GM21529 (cell line): ENCODE measurements around the gene SLC22A7.
"Not testable (repeated sequence)": the region's sequence is repeated elsewhere in the genome, so short reads cannot be mapped to it uniquely, and the experiment has no call there.

ENCODE experiments used
- ATAC-seq: cut with Tn5 transposase; IDR thresholded peaks from one replicate; pipeline ENCODE4 v1.9.1; 2021; ENCODE audit not compliant: unreplicated experiment

SLC22A7 gene

DNA sequence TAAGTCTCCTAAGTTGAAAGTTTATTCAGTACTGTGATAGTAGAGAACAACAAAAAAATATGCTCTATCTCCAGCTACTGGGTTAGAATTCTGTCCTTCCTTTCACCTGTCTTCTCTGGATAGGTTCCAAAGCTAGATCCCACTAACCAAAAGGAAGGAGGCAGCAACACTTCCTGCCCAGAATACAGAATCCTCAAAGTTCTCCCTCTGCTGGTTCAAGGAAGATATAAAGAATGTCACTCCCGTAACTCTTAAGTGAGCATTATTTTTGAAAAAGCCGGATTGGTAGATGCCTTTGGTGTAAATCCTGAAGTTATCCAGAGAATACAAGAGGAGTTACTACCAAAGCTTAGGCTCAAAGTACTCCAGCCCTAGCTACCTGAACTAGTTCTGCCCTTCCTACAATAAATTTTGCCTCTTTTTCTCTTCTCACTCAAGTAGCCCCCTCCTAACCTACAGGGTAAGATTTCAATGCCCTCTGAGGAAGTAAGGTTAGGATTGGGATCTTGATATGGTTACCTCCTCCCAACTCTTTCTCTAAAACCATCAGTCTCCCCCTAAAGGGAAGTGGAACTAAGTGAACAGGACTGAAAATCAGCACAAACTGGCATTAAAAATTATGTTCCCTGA is 36.5 kb downstream of the SLC22A7 start:
- ATAC-seq = no peak

DNA sequence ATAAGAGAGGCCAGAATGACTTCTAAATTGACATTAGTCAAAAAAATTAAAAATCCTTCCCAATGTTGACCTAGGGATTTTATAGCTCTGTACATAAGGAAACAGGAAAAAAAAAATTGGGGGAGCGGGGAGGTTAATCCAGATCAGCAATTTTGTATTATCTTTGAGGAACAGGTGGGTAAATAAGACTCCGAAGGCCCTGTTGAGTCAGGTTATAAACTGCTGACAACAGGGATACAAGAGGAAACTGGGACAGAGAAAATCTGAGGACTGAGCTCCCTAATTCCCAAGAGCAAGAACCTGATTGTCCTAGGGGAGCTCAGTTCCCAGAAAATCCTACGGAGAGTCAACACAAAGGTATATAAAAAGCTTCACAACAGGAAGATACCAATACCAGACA is 37.4 kb downstream of the SLC22A7 start:
- ATAC-seq = no peak

DNA sequence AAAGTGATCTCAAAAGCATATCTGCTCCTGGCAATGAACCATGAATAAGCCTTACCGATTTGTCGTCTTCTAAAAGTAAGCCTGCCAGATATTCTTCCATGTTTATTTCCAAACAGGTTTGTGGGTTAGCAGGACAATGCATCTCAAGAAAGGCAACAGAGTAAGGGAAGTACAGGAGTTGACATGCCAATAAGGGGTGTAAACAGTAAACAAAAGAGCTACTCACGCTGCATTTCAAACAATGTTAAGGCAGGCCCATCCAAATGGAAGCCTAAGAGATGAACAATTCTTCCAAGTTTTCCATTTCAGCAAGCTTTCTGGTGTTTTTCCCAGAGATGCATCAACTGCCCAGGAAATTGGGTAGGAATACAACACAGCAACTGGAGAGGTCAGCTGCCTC is 38.3 kb downstream of the SLC22A7 start:
- ATAC-seq = no peak

DNA sequence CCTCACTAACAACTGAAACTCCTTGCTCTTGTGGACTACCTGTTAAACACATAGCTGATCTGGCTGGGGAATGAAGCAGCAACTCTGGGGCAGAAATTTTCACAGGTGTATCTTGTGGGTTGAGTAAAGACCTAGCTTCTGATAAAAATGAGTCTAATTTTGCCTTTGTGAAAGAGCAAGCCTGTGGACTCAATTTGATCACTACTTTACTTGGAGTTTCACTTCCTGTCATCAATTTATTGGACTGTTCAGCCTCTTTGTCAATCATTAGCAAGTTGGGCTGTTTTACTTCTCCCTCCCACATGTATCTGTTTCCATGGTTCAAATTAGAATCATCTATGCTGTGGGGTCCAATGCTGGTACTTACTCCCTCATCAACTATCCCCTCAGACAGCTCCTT is 40.2 kb downstream of the SLC22A7 start:
- ATAC-seq = peak; percentile 55

DNA sequence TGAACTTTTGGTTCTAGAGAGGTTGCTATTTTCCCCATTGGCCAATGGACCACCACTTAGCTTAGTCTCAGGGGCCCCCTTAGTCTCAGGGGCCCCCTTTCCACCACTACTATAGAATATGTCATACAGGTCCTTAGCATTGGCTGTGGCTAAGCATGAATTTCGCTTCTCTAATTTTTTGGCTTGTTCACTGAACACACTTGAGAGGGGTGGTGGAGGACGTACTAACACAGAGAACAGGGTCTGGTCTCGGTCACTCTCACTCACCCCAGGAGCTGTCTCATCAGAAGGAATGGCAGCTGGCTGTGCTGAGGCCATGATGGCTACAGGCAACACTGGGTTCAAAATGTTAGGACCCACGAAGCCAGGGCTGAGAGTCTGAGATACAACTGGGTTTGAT is 41.1 kb downstream of the SLC22A7 start:
- ATAC-seq = peak; percentile 80

DNA sequence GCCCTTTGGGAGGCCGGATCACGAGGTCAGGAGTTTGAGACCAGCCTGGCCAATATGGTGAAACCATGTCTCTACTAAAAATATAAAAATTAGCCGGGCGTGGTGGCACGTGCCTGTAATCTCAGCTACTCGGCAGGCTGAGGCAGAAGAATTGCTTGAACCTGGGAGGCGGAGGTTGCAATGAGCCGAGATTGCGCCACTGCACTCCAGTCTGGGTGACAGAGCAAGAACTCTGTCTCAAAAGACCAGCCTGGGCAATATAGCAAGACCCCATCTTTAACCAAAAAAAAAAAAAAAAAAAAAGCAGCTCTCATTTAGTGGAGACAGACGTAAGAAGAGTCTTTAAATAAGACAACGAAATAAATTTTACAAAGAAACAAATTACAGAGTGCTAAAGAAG is 48.2 kb downstream of the SLC22A7 start:
- ATAC-seq = not testable (repeated sequence)

DNA sequence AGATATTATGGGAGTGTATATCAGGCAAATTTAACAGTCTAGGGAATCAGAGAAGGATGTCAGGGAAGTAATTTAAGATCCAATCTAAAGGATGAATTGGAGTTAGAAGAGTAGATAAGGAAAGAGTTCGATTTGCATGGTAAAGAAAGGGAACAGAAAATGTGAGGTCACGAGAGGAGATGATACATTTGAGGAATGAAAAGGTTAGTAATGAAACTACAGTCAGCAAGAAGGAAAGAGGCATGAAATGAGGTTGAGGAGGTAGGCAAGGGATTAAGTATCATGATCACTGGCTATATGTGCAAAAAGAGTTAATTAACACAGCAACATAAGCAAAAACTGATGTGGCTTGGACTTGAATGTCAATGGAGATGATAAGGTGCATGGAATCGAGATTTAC is 49.0 kb downstream of the SLC22A7 start:
- no peak for ATAC-seq

DNA sequence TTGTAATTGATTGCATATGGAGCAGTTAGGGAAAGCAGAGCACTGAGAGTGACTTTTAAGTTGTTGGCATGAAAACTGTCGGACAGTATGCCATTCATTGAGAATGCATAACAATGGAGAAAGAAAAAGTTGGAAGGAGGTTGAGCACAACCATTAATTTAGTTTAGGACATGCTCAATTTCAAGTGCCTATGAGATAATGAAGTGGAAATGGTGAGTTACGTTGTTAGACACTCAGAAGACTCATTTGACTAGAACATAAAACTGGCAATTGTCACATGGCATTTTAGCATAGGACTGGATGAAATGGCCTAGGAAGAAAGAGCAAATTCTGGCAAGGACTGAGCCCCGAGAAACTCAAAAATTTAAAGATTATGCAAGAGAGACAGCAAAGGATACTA is 49.4 kb downstream of the SLC22A7 start:
- no peak for ATAC-seq

DNA sequence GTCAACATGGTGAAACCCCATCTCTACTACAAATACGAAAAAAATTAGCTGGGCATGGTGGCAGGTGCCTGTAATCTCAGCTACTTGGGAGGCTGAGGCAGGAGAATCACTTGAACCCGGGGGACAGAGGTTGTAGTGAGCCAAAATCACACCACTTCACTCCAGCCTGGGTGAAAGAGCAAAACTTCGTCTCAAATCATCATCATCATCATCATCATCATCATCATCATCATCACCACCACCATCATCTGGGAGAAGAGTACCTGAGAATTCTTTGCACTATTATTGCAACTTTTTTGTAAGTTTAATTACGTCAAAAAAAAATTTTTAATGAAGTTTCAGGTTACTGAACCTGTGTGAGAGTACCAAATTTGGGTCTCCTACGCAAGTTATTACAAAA is 53.9 kb downstream of the SLC22A7 start:
- ATAC-seq = not testable (repeated sequence)
